Rectal smooth muscle tissue (tissue), 1 donor: ENCODE results near the gene DCTN2.

ENCODE experiments used
- H3K27ac ChIP-seq: one replicate; pipeline ENCODE4 v1.7.0; 2013; ENCODE audit warnings: low read depth, low read length, inconsistent platforms
- H3K27me3 ChIP-seq: one replicate; pipeline ENCODE4 v1.7.0; 2013; ENCODE audit warnings: low read length; ENCODE audit not compliant: control insufficient read depth, insufficient read depth
- H3K36me3 ChIP-seq: one replicate; pipeline ENCODE4 v1.7.0; 2013; ENCODE audit warnings: low read length; ENCODE audit not compliant: control insufficient read depth, insufficient read depth
- H3K4me1 ChIP-seq: one replicate; pipeline ENCODE4 v1.7.0; 2013; ENCODE audit warnings: low read length; ENCODE audit not compliant: control insufficient read depth, insufficient read depth
- H3K4me3 ChIP-seq: one replicate; pipeline ENCODE4 v1.7.0; 2013; ENCODE audit warnings: low read length
- H3K9ac ChIP-seq: one replicate; pipeline ENCODE4 v1.7.0; 2013; ENCODE audit warnings: low read length

The DCTN2 gene

GRCh38 chr12:57584050-57584449 is 37.1 kb upstream of the DCTN2 start:
- H3K36me3 ChIP-seq: no peaks in the 10 kb centered on the region
- no peaks in the 10 kb centered on the region for H3K4me1 ChIP-seq
- H3K27me3 ChIP-seq: no peaks in the 10 kb centered on the region
- no peak overlapping the region for H3K9ac ChIP-seq
- no peak overlapping the region for H3K27ac ChIP-seq
- no peak overlapping the region for H3K4me3 ChIP-seq

DNA sequence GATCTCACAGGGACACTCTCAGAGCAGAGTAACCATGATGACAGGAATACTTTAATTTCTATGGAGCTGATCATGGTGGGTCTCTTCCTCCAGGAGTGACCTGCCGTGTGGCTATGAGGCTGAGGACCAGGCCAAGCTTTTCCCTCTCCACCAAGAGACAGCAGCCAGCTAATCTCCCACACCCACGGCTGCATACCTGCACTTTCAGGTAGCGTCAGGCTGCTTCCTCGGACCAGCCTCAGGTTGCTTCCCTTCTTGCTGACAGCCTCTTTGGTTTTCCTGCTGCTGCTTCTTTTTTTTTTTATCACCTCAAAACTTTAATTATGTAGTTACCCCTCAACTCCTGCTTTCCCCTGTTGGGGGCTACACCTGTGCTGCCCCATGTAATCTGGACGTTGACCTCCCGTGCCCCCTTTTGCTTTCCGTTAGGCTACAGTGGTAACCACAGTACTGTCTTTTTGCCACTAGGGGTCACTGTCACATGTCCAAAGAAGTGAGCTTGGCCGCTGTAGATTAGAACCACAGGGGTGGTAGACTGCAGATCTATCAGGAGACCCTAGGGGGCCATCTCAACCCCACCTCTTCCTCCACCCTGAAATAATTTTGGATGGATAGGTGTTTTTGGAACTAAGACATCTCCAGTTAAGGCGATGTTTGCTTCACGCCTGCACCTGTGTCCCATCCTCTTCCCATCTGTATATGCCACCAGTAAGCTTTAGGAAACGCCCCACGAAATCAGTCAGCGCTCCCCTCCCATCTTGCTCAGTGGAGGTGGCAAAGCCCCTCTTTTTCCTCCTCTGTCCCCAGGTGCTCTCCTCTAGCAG is 36.2 kb upstream of the DCTN2 start:
- Histone ChIP-seq H3K27me3 (no peaks in the 10 kb centered on the region), H3K36me3 (no peaks in the 10 kb centered on the region), H3K4me3 (no peak overlapping the region), H3K9ac (no peak overlapping the region), H3K27ac (no peak overlapping the region), H3K4me1 (no peaks in the 10 kb centered on the region)

GRCh38 chr12:57582440-57582839 is 35.4 kb upstream of the DCTN2 start:
- H3K4me3 ChIP-seq: no peak overlapping the region
- H3K36me3 ChIP-seq: no peaks in the 10 kb centered on the region
- H3K4me1 ChIP-seq: no peaks in the 10 kb centered on the region
- no peak overlapping the region for H3K9ac ChIP-seq
- H3K27me3 ChIP-seq: no peaks in the 10 kb centered on the region
- no peak overlapping the region for H3K27ac ChIP-seq

- Histone ChIP-seq H3K4me1 (no peaks in the 10 kb centered on the region), H3K27me3 (no peaks in the 10 kb centered on the region), H3K27ac (no peak overlapping the region), H3K36me3 (no peaks in the 10 kb centered on the region), H3K9ac (no peak overlapping the region), H3K4me3 (no peak overlapping the region)
Observed at GRCh38 chr12:57581802-57582201, 34.8 kb upstream of the DCTN2 start.

DNA sequence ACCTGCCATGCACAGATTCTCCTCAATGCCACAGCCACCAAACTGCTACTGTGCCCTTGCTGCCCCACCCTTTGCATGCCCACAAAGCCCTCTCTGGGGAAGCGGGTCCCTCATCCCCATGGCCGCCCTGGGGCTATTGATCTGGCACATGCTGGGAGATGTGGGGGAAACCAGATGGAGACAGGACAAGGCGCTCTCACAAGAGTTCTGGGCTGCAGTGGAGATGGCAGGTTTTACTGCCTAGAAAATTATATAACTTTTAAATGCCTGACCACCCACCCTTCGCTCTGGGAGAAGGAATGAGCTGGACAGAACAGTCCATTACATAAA is 33.4 kb upstream of the DCTN2 start:
- H3K4me1 ChIP-seq: no peaks in the 10 kb centered on the region
- H3K9ac ChIP-seq: no peak overlapping the region
- no peak overlapping the region for H3K4me3 ChIP-seq
- H3K36me3 ChIP-seq: no peaks in the 10 kb centered on the region
- H3K27ac ChIP-seq: no peak overlapping the region
- no peaks in the 10 kb centered on the region for H3K27me3 ChIP-seq

GRCh38 chr12:57579677-57580465 is 32.9 kb upstream of the DCTN2 start:
- no peaks in the 10 kb centered on the region for H3K4me1 ChIP-seq
- H3K27me3 ChIP-seq: no peaks in the 10 kb centered on the region
- H3K27ac ChIP-seq: no peak overlapping the region
- H3K36me3 ChIP-seq: no peaks in the 10 kb centered on the region
- H3K9ac ChIP-seq: no peak overlapping the region
- no peak overlapping the region for H3K4me3 ChIP-seq

DNA sequence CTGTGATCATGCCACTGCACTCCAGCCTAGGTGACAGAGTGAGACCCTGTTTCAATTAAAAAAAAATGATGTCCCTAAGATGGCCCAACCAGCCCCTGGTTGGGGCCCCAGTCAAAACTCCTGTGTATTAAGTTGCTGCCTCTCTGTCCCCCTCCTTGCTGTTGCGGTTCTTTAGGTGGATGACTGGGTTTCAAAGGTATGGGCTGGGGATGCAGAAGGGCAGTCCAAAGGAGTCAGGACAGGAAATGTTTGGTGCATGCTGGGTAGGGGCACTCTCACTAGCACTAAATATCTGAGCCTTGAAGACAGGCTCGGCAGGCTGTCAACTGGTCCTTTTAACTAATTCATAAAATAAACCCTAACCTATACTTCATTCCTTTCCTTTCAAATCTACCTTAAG is 32.0 kb upstream of the DCTN2 start:
- Histone ChIP-seq H3K4me1 (no peaks in the 10 kb centered on the region), H3K27ac (no peak overlapping the region), H3K4me3 (no peak overlapping the region), H3K36me3 (no peaks in the 10 kb centered on the region), H3K27me3 (no peaks in the 10 kb centered on the region), H3K9ac (no peak overlapping the region)

DNA sequence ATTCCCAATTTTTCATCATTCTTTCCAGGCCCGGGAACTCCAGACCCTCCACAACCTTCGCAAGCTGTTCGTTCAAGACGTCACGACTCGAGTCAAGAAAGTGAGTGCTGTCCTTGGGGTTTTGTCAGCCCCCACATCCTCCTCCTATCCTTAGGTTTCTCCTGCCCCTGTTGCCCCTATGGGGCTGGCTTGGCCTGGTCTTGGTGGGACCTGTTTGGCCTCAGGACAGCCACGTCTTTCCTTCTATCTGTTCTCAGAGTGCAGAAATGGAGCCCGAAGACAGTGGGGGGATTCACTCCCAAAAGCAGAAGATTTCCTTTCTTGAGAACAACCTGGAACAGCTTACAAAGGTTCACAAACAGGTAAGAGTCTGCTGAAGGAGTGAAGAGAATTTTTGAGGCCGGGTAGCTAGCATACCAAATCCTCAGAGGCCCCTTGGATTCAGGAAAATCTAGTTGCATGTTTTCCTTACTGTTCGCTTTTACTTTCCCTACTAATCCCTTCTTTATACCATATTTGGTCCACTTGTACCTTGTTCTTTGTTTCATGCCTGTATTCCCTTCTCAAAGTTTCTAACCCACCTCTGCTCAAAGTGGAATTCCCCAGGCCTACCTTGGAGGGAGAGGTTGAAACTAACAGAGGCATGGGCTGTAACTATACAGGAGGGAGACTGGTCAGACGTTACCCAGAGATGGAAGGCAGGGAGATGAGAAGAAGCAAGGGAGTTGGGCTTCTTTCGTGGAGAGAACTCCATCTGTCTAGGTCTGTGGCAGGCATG is 31.2 kb upstream of the DCTN2 start:
- Histone ChIP-seq H3K9ac (no peak overlapping the region), H3K4me3 (no peak overlapping the region), H3K4me1 (no peaks in the 10 kb centered on the region), H3K27ac (no peak overlapping the region), H3K36me3 (no peaks in the 10 kb centered on the region), H3K27me3 (no peaks in the 10 kb centered on the region)

GRCh38 chr12:57576613-57577160 is 29.7 kb upstream of the DCTN2 start:
- Histone ChIP-seq H3K27ac (no peak overlapping the region), H3K4me3 (no peak overlapping the region), H3K9ac (no peak overlapping the region), H3K4me1 (no peaks in the 10 kb centered on the region), H3K36me3 (no peaks in the 10 kb centered on the region), H3K27me3 (no peaks in the 10 kb centered on the region)

DNA sequence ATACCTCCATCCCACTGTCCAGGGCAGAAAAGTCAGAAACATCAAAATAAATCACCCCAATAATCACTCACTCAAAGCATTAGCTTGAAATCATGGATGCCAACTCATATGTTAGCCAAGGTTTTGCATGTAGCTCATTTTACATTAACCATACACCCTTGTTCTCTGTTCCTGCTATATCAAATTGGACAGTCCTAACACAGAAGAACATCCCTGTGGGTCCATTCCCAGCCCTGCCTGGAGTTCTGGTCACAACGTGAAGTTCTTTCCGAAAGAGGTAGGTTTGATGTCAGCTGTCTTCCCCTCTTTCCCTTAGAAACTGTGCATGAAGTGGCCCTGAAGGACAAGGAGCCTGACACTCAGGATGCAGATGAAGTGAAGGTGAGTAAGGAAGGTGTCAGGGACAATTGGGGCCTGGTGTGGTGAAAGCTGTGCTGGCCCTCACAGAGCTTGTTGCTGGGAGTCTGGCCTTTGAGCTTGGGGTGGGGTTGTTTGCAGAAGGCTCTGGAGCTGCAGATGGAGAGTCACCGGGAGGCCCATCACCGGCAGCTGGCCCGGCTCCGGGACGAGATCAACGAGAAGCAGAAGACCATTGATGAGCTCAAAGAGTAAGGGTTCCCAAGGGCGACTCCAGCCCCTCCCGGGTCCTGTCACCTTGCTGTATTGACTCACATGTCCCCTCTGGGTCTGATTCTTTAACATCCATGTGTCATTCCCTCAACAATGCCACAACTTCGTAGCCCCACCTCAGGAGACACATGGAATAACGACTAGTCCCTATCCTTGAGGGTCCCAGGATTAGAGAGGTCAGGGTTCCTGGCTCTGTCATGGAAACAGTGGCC is 29.0 kb upstream of the DCTN2 start:
- H3K4me1 ChIP-seq: no peaks in the 10 kb centered on the region
- no peak overlapping the region for H3K9ac ChIP-seq
- no peaks in the 10 kb centered on the region for H3K36me3 ChIP-seq
- no peaks in the 10 kb centered on the region for H3K27me3 ChIP-seq
- no peak overlapping the region for H3K4me3 ChIP-seq
- H3K27ac ChIP-seq: no peak overlapping the region

- H3K36me3 ChIP-seq: no peaks in the 10 kb centered on the region
- H3K4me3 ChIP-seq: no peak overlapping the region
- H3K9ac ChIP-seq: no peak overlapping the region
- H3K4me1 ChIP-seq: no peaks in the 10 kb centered on the region
- H3K27me3 ChIP-seq: no peaks in the 10 kb centered on the region
- no peak overlapping the region for H3K27ac ChIP-seq
Observed at GRCh38 chr12:57574795-57575194, 27.8 kb upstream of the DCTN2 start.
